A172 (cell line): Measurements from ENCODE around the gene ARHGAP23. TPM values are rescaled to one million over a fixed set of nuclear protein-coding genes. Genes with fewer than 3 reads are reported as not detected.

Experiments used
- DNase-seq: peaks from one replicate; pipeline ENCODE4 v3.0.0-alpha.2; 2015; ENCODE audit warnings: low spot score
- total RNA-seq: library from RNA; depleted of rRNA; stranded (reverse); fragments of >200 nt; shearing (Covaris generic); gene quantifications from 2 replicates; pipeline ENCODE4 v1.2.3, GENCODE V29; 2014

Gene ARHGAP23
- total RNA-seq, 1 experiment from 2014 or later: 68.6 TPM

DNA sequence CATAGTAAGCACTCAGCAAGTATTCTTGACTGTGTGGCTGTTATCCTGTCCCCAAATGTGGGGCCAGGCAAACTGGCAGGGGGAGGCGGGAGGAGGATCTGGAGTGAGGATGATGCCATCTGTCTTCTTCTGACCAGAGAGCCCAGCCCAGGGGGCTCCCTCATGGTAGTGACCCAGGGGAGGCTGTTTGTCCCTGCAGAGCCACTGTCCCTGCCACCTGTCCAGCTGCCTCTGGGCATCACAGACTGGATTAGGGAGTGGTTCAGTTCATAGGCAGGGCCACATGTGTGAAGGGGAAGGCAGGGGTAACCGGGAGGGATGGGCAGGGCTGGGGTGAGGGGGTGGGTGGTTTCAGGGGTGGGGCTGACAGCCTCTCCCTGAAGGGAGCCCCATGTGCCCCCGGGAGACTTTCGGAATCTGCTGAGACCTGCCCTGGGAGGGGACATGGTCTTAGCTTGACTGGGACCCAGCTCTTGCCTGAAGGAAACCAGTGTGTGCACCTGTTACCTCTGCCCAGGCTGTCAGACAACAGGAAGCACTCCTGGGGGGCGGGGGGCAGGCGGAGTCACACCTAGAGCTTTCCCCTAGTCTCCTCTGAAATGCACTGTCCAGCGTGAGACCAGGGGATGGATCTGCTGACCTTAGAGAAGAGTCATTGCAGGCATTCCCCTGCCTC, 15.2 kb downstream of the ARHGAP23 start:
- DNase-seq: no peak

GRCh38 chr17:38444151-38444550, 15.9 kb downstream of the ARHGAP23 start:
- peak; percentile 66 for DNase-seq

GRCh38 chr17:38447502-38448085, 19.3 kb downstream of the ARHGAP23 start:
- DNase-seq: peak; percentile 58

DNA sequence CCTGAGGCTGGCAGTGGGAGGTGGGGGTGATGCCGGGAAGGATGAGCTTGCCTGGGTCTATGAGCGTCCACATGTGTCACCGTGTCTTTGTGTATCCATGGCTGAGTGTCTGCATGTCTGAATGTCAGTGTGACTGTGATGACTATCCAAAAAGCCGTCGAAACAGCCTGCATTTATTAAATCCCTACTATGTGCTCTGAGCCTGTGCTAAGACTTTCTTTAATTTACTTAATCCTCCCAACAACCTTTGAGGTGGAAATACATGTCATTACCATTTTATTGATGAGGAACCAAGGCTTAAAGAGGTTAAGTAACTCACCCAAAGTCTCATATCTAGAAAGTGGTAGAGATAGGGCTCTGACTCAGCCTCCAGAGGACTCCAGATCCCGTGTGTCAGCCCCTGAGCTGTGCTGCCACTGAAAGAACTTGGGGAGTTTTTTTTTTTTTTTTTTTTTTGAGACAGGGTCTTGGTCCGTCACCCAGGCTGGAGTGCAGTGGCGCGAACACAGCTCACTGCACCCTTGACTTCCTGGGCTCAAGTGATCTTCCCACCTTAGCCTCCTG, 20.0 kb downstream of the ARHGAP23 start:
- peak; percentile 67 for DNase-seq

DNA sequence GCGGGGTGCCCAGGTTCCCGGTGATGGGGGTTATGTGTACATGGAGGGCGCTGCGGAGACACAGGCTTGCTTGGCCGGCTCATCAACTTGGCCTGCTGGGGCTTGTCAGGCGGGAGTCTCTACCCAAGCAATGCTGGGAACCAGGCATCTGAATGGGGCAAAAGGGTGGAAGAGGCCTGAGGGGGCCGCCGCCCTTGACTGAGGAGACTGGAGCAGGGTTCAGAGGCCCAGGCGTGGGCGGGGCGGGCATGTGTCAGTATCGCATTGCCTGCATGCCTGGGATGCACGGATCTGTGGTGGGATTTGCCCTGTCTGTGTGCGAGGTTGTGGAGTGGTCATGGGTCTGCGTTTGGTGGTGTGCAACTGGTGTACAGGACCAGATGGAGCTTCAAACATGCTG, 21.1 kb downstream of the ARHGAP23 start:
- peak; percentile 60 for DNase-seq

GRCh38 chr17:38450557-38451029, 22.3 kb downstream of the ARHGAP23 start:
- DNase-seq: peak; percentile 25

- peak; percentile 97 for DNase-seq
Measured at GRCh38 chr17:38451030-38451839, 23.0 kb downstream of the ARHGAP23 start.

- DNase-seq: peak; percentile 96
Measured at GRCh38 chr17:38451840-38452529, 23.7 kb downstream of the ARHGAP23 start.

DNA sequence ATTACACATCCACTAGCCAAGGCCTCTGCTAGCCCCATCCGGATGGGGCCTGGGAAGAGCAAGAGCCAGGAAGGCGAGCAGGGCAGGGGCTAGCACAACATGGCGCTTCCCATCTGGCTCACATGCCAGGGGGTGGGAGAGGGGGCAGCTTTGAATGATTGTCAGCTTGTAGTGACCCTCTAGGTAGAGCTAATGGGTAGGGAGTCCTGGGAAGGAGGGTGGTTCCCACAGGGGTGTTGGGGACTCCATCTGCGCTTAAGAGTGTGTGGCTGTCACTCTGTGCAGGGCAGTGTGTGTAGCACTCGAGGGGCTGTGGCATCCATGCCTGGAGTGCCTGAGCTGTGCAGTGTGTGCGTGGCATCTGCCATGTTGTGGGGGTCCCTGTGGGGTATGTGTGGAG, 24.5 kb downstream of the ARHGAP23 start:
- no peak for DNase-seq

- peak; percentile 77 for DNase-seq
Measured at GRCh38 chr17:38453951-38454421, 25.7 kb downstream of the ARHGAP23 start.

GRCh38 chr17:38454532-38454931, 26.3 kb downstream of the ARHGAP23 start:
- DNase-seq: peak; percentile 97

DNA sequence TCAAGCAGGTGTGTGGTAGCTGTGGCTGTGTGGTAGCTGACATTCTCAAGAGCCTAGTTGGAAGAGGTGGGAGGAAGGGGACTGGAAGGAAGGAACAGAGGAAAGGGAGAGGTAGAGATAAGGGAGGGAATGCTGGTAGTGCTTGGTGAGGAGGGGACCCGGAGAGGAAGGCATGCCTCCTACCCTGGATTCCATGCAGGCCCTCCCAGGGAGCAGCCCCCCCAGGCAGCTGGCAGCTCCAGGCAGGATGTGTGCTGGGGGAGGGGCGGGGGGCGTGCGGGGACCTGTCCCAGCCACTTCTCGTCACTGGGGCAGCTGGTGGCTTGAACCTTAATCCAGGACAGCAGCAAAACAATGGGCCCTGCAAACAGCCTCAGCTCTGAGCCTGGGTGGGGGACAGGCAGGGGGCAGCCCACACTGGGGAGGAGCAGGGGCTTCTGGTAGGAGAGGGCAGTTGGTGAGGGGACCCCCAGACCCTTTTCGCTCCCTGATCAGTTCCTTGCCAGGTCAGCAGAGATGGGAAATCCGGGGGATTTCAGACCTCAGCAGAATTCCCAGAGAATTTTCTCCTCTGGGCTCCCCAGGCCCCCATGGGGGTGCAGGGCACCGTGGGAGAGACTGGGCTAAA, 27.1 kb downstream of the ARHGAP23 start:
- peak; percentile 32 for DNase-seq

- DNase-seq: no peak
Measured at GRCh38 chr17:38456031-38456815, 28.0 kb downstream of the ARHGAP23 start.

DNA sequence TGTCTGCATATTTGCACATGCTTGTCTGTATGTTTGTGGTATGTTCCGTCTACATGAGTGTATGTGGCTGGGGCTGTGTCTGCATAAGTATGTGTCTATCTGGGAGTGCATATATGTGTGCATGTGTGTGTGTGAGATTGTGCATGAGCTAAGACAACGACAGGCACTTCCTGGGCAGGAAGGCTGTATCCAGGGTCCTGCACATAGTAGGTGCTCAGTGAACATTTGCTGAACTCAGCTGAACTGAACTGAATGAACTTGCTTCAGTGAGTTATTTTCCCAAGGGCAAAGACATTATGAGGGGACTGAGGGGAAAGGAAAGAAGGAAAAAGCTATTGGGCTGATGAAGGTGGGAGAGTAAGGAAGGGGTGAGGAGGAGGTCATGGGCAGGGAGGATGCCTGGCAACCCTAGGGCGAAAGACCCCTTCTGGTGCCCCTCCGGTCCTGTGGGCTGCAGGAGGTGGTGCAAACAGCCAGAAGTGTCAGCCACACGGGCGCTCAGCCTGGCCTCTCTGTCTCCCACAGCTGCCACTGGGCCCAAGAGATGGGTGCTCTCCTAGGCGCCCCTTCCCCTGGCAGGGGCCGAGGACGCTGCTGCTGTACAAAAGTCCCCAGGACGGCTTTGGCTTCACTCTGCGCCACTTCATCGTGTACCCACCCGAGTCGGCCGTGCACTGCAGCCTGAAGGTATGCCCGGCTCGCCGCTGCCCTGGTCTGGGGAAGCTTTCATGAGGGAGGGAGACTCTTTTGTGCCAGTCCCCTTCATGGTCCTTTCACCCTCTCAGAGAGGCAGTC, 29.5 kb downstream of the ARHGAP23 start:
- DNase-seq: no peak

GRCh38 chr17:38458521-38458920, 30.3 kb downstream of the ARHGAP23 start:
- no peak for DNase-seq

DNA sequence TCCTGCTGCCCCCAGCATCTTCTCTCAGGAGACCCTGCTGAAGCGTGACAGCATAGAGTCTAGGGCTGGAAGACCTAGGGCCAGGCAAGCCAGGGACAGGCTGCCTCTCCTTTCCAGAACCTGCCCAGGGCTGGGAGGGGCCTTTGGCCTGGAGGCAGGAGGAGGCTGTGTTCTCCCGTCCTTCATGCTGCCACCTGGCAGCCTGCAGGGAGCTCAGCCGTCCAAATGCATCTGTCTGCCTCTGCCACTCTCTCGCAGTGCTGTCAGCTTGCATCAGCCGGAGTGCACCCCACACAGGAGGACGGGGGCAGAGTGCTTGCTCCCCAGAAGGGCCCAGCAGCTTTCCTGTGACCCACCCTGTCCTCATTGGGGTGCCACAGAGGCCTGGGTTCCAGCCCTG, 31.3 kb downstream of the ARHGAP23 start:
- no peak for DNase-seq

- DNase-seq: no peak
Measured at GRCh38 chr17:38460082-38460715, 31.9 kb downstream of the ARHGAP23 start.

DNA sequence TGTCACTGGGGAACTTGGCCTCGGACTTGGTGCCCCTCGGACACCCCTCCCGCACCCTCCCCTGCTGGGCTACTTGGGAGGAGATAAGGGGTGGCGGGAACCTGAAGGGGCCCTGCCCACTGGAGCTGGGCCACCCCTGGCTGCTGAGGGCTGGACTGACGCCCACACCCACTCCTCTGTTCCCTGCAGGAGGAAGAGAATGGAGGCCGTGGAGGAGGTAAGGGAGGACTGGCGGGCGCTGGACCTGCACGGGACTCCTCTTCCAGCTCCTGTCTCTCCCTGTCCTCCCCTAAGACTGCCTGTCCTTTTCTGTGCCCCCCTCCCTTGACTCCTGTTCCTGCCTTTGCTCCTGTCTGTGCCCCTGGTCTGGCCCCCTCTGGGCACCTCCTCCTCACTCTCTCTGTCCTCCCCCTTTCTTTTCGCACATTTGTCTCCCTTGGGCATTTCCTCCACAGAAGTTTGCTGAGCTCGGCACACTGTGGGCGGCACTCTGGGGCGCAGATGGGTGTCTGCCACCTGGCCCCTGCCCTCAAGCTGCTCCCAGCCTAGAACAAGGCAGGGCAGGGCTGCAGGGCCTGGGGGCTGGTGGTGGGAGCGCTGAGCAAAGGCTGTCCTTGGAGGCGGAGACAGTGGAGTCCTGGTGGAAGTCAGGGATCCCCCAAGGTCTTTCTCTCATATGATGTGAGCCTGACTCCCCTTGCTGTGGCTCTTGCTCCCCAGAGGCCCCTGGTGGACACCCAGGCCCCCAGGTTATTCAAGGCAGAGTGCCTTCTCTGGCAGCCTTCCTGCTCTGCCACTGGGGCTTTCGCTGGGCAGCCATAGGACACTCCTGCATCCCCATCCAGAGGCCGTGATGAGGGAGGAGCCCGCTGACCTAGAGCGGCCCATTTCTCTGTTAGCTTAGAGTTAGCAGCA, 32.7 kb downstream of the ARHGAP23 start:
- no peak for DNase-seq
